HG03159 (cell line): ENCODE data around the gene GAREM1.

Experiments used
- ATAC-seq: cut with Tn5 transposase; IDR thresholded peaks from one replicate; pipeline ENCODE4 v1.9.1; 2021; ENCODE audit warnings: mild to moderate bottlenecking, moderate library complexity; ENCODE audit not compliant: unreplicated experiment

GAREM1 gene

GRCh38 chr18:32213693-32214092, 257.0 kb downstream of the GAREM1 start:
- no peak for ATAC-seq
